Stimulated activated CD8-positive, alpha-beta memory T cell treated with anti-CD3 and anti-CD28 coated beads, Interleukin-12 subunit alpha, Interleukin-12 subunit beta, amount 100 ng/mL, for 4 hours (primary cell): Measurements from ENCODE around the gene HSF4.
"Not testable (repeated sequence)": the region's sequence is repeated elsewhere in the genome, so short reads cannot be mapped to it uniquely, and the experiment has no call there.

Source experiments
- DNase-seq: peaks from one replicate; pipeline ENCODE4 v3.0.0-alpha.2; 2020; ENCODE audit warnings: low read depth

HSF4 gene

GRCh38 chr16:67164599-67165061, at the start of gene HSF4:
TSS of gene HSF4 (plus strand) at chr16:67164745. CDS start at chr16:67164812, 67 bp downstream.
- DNase-seq: no peak

- DNase-seq: no peak
Measured at GRCh38 chr16:67114793-67115192, 49.8 kb upstream of the HSF4 start.

- DNase-seq: no peak
Measured at GRCh38 chr16:67115639-67116038, 48.9 kb upstream of the HSF4 start.

- DNase-seq: no peak
Measured at GRCh38 chr16:67116388-67117311, 47.9 kb upstream of the HSF4 start.

GRCh38 chr16:67117716-67118115, 46.8 kb upstream of the HSF4 start:
- no peak for DNase-seq

- no peak for DNase-seq
Measured at GRCh38 chr16:67120025-67120424, 44.5 kb upstream of the HSF4 start.

- DNase-seq: not testable (repeated sequence)
Measured at GRCh38 chr16:67122799-67123198, 41.7 kb upstream of the HSF4 start.

GRCh38 chr16:67128417-67128816, 36.1 kb upstream of the HSF4 start:
- no peak for DNase-seq

- DNase-seq: no peak
Measured at GRCh38 chr16:67128887-67129286, 35.7 kb upstream of the HSF4 start.

GRCh38 chr16:67129422-67129821, 35.1 kb upstream of the HSF4 start:
- DNase-seq: no peak

GRCh38 chr16:67137605-67138004, 26.9 kb upstream of the HSF4 start:
- no peak for DNase-seq

GRCh38 chr16:67141391-67141790, 23.2 kb upstream of the HSF4 start:
- no peak for DNase-seq

- DNase-seq: no peak
Measured at GRCh38 chr16:67142342-67142741, 22.2 kb upstream of the HSF4 start.

GRCh38 chr16:67144943-67145342, 19.6 kb upstream of the HSF4 start:
- no peak for DNase-seq

GRCh38 chr16:67145746-67146145, 18.8 kb upstream of the HSF4 start:
- DNase-seq: no peak

- no peak for DNase-seq
Measured at GRCh38 chr16:67146523-67147357, 17.8 kb upstream of the HSF4 start.

GRCh38 chr16:67147437-67148140, 17.0 kb upstream of the HSF4 start:
- no peak for DNase-seq

- DNase-seq: no peak
Measured at GRCh38 chr16:67148221-67148620, 16.3 kb upstream of the HSF4 start.

- DNase-seq: no peak
Measured at GRCh38 chr16:67148656-67149275, 15.8 kb upstream of the HSF4 start.

GRCh38 chr16:67149276-67150046, 15.1 kb upstream of the HSF4 start:
- no peak for DNase-seq
